PC-9 (cell line): ENCODE measurements around the gene PGBD4. TPM values are rescaled to one million over a fixed set of nuclear protein-coding genes. Genes with fewer than 3 reads are reported as not detected.

Source experiments
- BruUV-seq: library from RNA; stranded (reverse); fragments of 400-500 nt; replicated peaks from 2 replicates; lab custom pipeline; 2021; lab: Mats Ljungman, UMichigan
- CTCF ChIA-PET: fragments of 300-600 bp; sonication (Branson Sonifier 250); formaldehyde crosslinking; loops from one replicate; lab custom pipeline; 2022; ENCODE audit warnings: antibody characterized with exemption; lab: Charles Lee
- POLR2A ChIA-PET: fragments of 300-600 bp; sonication (Branson Sonifier 250); formaldehyde crosslinking; loops from one replicate; lab custom pipeline; 2022; ENCODE audit warnings: antibody characterized with exemption; ENCODE audit not compliant: unreplicated experiment; lab: Charles Lee
- DNase-seq, 2 experiments: peaks; one replicate each; pipeline versions ENCODE4 v3.0.0 to v3.0.0-alpha.2; 2015 to 2022; ENCODE audit warnings: mixed read lengths in 1 of 2
- H2AFZ ChIP-seq: fragments of 200-600 bp; sonication (generic); 2 replicates; pipeline ENCODE4 v1.8.1; 2017; ENCODE audit warnings: antibody characterized with exemption
- H3F3A ChIP-seq: fragments of 200-600 bp; sonication (generic); 2 replicates; pipeline ENCODE4 v1.8.1; 2017; ENCODE audit warnings: antibody characterized with exemption, mild to moderate bottlenecking, low read depth; ENCODE audit not compliant: insufficient read depth
- H3K27ac ChIP-seq: fragments of 200-600 bp; sonication (generic); 2 replicates; pipeline ENCODE4 v1.6.1; 2016; ENCODE audit warnings: mixed run types
- H3K27me3 ChIP-seq: fragments of 200-600 bp; sonication (generic); 2 replicates; pipeline ENCODE4 v1.6.1; 2016; ENCODE audit warnings: low read depth, mixed run types; ENCODE audit not compliant: insufficient read depth
- H3K36me3 ChIP-seq: fragments of 200-600 bp; sonication (generic); 2 replicates; pipeline ENCODE4 v1.6.1; 2016; ENCODE audit warnings: low read depth, mixed run types
- H3K4me1 ChIP-seq: fragments of 200-600 bp; sonication (generic); replicated peaks from 2 replicates; pipeline ENCODE4 v1.6.1; 2016; ENCODE audit warnings: mixed run types; ENCODE audit not compliant: insufficient read depth
- H3K4me2 ChIP-seq: fragments of 200-600 bp; sonication (generic); 2 replicates; pipeline ENCODE4 v1.6.1; 2017; ENCODE audit warnings: mixed run types
- H3K4me3 ChIP-seq: fragments of 200-600 bp; sonication (generic); 2 replicates; pipeline ENCODE4 v1.6.1; 2016; ENCODE audit warnings: mixed run types
- H3K79me2 ChIP-seq: fragments of 200-600 bp; sonication (generic); 2 replicates; pipeline ENCODE4 v1.6.1; 2017; ENCODE audit warnings: low read depth, mixed run types
- H3K9me2 ChIP-seq: fragments of 200-600 bp; sonication (generic); 2 replicates; pipeline ENCODE4 v1.8.1; 2017; ENCODE audit warnings: mild to moderate bottlenecking; ENCODE audit not compliant: insufficient read depth
- H3K9me3 ChIP-seq: fragments of 200-600 bp; sonication (generic); 2 replicates; pipeline ENCODE4 v1.8.1; 2016; ENCODE audit warnings: low read depth; ENCODE audit not compliant: insufficient read depth
- H4K20me1 ChIP-seq: fragments of 200-600 bp; sonication (generic); 2 replicates; pipeline ENCODE4 v1.8.1; 2017; ENCODE audit not compliant: insufficient read depth
- EZH2 ChIP-seq: fragments of 200-600 bp; sonication (generic); IDR thresholded peaks from 2 replicates; pipeline ENCODE4 v1.8.0; 2017; ENCODE audit warnings: antibody characterized with exemption, low read depth
- intact Hi-C: fragments of 100-400 bp; cut with micrococcal nuclease; formaldehyde crosslinking; loops from one replicate; pipeline ENCODE4 v1.10.0; 2022; ENCODE audit not compliant: unreplicated experiment
- total RNA-seq: library from RNA; stranded (reverse); gene quantifications from 2 replicates; pipeline ENCODE4 v1.2.3, GENCODE V29; 2021
- TF ChIP-seq, protein P1 (sequence below): fragments of 200-600 bp; sonication (generic); conservative IDR thresholded peaks from 2 replicates; pipeline ENCODE4 v1.6.1; 2017; ENCODE audit warnings: mixed run types, antibody characterized with exemption, mild to moderate bottlenecking, moderate library complexity

The PGBD4 gene
- total RNA-seq, 1 experiment from 2014 or later = 2.0 TPM

DNA sequence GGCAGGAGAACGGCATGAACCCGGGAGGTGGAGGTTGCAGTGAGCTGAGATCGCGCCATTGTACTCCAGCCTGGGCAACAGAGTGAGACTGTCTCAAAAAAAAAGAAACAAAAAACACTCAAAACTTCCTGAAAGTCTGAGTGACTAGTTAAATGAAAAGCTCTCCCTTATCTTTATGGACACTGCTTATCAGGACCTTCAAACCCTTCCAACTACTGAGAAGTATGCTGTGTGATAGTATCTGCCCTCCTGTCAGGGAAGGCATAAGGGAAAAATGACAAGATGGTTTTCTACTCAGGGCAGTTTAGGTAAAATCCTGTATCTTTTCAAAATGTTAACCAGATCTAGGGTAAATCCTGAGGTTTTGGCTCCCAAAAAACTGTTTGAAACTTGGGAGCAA is 22.0 kb upstream of the PGBD4 start:
- no peaks in the 10 kb centered on the region for H3K9me3 ChIP-seq
- no peak overlapping the region for H2AFZ ChIP-seq
- TF ChIP-seq, protein P1, sequence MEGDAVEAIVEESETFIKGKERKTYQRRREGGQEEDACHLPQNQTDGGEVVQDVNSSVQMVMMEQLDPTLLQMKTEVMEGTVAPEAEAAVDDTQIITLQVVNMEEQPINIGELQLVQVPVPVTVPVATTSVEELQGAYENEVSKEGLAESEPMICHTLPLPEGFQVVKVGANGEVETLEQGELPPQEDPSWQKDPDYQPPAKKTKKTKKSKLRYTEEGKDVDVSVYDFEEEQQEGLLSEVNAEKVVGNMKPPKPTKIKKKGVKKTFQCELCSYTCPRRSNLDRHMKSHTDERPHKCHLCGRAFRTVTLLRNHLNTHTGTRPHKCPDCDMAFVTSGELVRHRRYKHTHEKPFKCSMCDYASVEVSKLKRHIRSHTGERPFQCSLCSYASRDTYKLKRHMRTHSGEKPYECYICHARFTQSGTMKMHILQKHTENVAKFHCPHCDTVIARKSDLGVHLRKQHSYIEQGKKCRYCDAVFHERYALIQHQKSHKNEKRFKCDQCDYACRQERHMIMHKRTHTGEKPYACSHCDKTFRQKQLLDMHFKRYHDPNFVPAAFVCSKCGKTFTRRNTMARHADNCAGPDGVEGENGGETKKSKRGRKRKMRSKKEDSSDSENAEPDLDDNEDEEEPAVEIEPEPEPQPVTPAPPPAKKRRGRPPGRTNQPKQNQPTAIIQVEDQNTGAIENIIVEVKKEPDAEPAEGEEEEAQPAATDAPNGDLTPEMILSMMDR = no peak
- TF ChIP-seq EZH2 = no peak
- no peaks in the 10 kb centered on the region for H3K4me1 ChIP-seq
- H3K4me3 ChIP-seq = no peak overlapping the region
- DNase-seq = no peak
- no peak overlapping the region for H3K27ac ChIP-seq
- no peaks in the 10 kb centered on the region for H3K27me3 ChIP-seq
- no peaks in the 10 kb centered on the region for H3F3A ChIP-seq
- CTCF ChIA-PET = no interaction called here
- no peak overlapping the region for H3K4me2 ChIP-seq
- H3K36me3 ChIP-seq = no peaks in the 10 kb centered on the region
- POLR2A ChIA-PET = interaction anchor here (0.5 kb wide), 1 partner anchor 31 kb away, joined by 6 read pairs; no protein-coding TSS in a partner anchor
- intact Hi-C loops = no loop called here
- no peaks in the 10 kb centered on the region for H4K20me1 ChIP-seq
- H3K9me2 ChIP-seq = no peaks in the 10 kb centered on the region
- no TSS peak for BruUV-seq
- H3K79me2 ChIP-seq = no peaks in the 10 kb centered on the region

DNA sequence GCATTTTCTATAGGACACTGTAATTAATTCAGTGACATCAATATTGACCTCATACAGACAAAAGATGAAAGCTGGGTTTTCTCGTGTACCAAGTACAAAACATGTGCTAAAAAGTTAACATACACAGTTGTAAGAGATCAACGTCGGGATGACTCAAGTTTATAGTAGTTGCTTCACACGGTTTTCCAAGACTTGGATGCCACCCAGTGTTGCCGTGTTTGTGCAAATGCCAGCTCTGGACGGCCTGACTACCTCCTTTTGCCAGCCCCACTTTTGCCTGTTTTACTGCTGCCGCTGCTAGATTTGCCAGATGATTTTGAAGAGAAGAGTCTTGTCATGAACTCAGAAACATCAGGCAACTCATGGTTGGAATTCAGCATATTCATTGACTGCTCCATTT is 17.8 kb upstream of the PGBD4 start:
- Histone ChIP-seq H2AFZ (no peak overlapping the region), H3K4me2 (no peak overlapping the region), H3K36me3 (no peaks in the 10 kb centered on the region), H3K27ac (no peak overlapping the region), H3K9me2 (no peaks in the 10 kb centered on the region), H3K9me3 (no peaks in the 10 kb centered on the region), H4K20me1 (no peaks in the 10 kb centered on the region), H3K27me3 (no peaks in the 10 kb centered on the region), H3K4me1 (no peaks in the 10 kb centered on the region), H3F3A (no peaks in the 10 kb centered on the region), H3K79me2 (no peaks in the 10 kb centered on the region), H3K4me3 (no peak overlapping the region)
- TF ChIP-seq EZH2 = no peak
- TF ChIP-seq, protein P1 = no peak
- no TSS peak for BruUV-seq
- no peak for DNase-seq
- POLR2A ChIA-PET = no interaction called here
- intact Hi-C loops = no loop called here
- CTCF ChIA-PET = no interaction called here

DNA sequence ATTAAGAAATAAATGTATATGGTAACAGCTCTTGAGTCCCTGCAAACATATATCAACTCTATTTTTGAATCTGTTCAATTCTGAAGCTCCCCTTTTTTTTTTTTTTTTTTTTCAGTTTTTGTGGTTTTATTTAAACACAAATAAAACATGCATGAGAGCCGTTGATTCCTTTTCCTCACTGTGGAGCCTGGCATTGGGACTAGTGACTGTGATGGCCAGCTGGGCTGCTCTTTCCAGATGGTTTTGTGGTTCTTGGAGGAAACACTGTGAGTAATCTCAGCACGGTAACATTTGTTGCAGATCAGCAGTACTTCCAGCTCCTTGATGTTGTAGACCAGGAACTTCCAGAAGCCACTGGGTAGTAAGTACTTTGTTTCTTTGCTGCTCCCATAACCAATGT is 16.1 kb upstream of the PGBD4 start:
- no peaks in the 10 kb centered on the region for H3K27me3 ChIP-seq
- no peak for TF ChIP-seq EZH2
- TF ChIP-seq, protein P1 = no peak
- H3K4me1 ChIP-seq = no peaks in the 10 kb centered on the region
- no peak overlapping the region for H3K27ac ChIP-seq
- no peaks in the 10 kb centered on the region for H3K79me2 ChIP-seq
- ChIA-PET CTCF (no interaction called here), POLR2A (no interaction called here)
- no peak for DNase-seq
- H3F3A ChIP-seq = no peaks in the 10 kb centered on the region
- BruUV-seq = no TSS peak
- intact Hi-C loops = no loop called here
- H3K9me3 ChIP-seq = no peaks in the 10 kb centered on the region
- H4K20me1 ChIP-seq = no peaks in the 10 kb centered on the region
- no peak overlapping the region for H2AFZ ChIP-seq
- no peak overlapping the region for H3K4me3 ChIP-seq
- H3K4me2 ChIP-seq = no peak overlapping the region
- H3K36me3 ChIP-seq = no peaks in the 10 kb centered on the region
- no peaks in the 10 kb centered on the region for H3K9me2 ChIP-seq
